ENCODE data around the gene ADI1.
"Not testable (repeated sequence)": the region's sequence is repeated elsewhere in the genome, so short reads cannot be mapped to it uniquely, and the experiment has no call there.

ADI1 gene

GRCh38 chr2:3492475-3492787 lies 26.9 kb downstream of the ADI1 start:
- DNase-seq: not testable (repeated sequence)

GRCh38 chr2:3491716-3492474 lies 27.4 kb downstream of the ADI1 start:
- DNase-seq: no peak

GRCh38 chr2:3491306-3491705 lies 28.0 kb downstream of the ADI1 start:
- DNase-seq: peak; percentile 18

- peak; percentile 47 for DNase-seq
Measured at GRCh38 chr2:3490191-3491170, 28.9 kb downstream of the ADI1 start.

- DNase-seq: no peak
Measured at GRCh38 chr2:3489764-3490115, 29.6 kb downstream of the ADI1 start.

GRCh38 chr2:3488855-3489763 lies 30.2 kb downstream of the ADI1 start:
- no peak for DNase-seq

GRCh38 chr2:3488061-3488531 lies 31.2 kb downstream of the ADI1 start:
- no peak for DNase-seq

- no peak for DNase-seq
Measured at GRCh38 chr2:3487432-3487831, 31.9 kb downstream of the ADI1 start.

- DNase-seq: no peak
Measured at GRCh38 chr2:3487028-3487425, 32.3 kb downstream of the ADI1 start.

- DNase-seq: no peak
Measured at GRCh38 chr2:3486047-3487027, 33.0 kb downstream of the ADI1 start.

GRCh38 chr2:3485166-3485565 lies 34.2 kb downstream of the ADI1 start:
- DNase-seq: no peak

GRCh38 chr2:3483986-3484960 lies 35.1 kb downstream of the ADI1 start:
- no peak for DNase-seq

- DNase-seq: peak; percentile 31
Measured at GRCh38 chr2:3483227-3483985, 35.9 kb downstream of the ADI1 start.

GRCh38 chr2:3482363-3482821 lies 36.9 kb downstream of the ADI1 start:
- DNase-seq: no peak

- DNase-seq: no peak
Measured at GRCh38 chr2:3481736-3482362, 37.5 kb downstream of the ADI1 start.

GRCh38 chr2:3481011-3481400 lies 38.3 kb downstream of the ADI1 start:
- no peak for DNase-seq

- no peak for DNase-seq
Measured at GRCh38 chr2:3480352-3481010, 38.9 kb downstream of the ADI1 start.

Measured in hematopoietic multipotent progenitor cell treated with erythropoietin and hydrocortisone succinate and interleukin-3 and kit ligand, for 4 days (in vitro differentiated cells).